Immature natural killer cell (primary cell): ENCODE measurements around the gene KSR1. TPM values are rescaled to one million over a fixed set of nuclear protein-coding genes. Genes with fewer than 3 reads are reported as not detected.

Experiments used
- DNase-seq, 3 donors: peaks; one replicate each; pipeline ENCODE4 v3.0.0; 2022; ENCODE audit warnings: mixed read lengths in 1 of 3
- H3K27ac Mint-ChIP-seq, 6 donors: one replicate each; pipeline ENCODE4 v1.8.0; 2020; ENCODE audit warnings: mixed read lengths in 6 of 6, mild to moderate bottlenecking in 5 of 6, inconsistent platforms in 4 of 6, moderate library complexity in 3 of 6
- H3K27me3 Mint-ChIP-seq, 3 donors: one replicate each; pipeline ENCODE4 v1.8.0; 2020 to 2021; ENCODE audit warnings: low read depth in 3 of 3, mild to moderate bottlenecking in 3 of 3, mixed read lengths in 3 of 3, moderate library complexity in 3 of 3, inconsistent platforms in 1 of 3
- H3K36me3 Mint-ChIP-seq, 3 donors: one replicate each; pipeline ENCODE4 v1.8.0; 2020; ENCODE audit warnings: mixed read lengths in 3 of 3, inconsistent platforms in 2 of 3, mild to moderate bottlenecking in 2 of 3
- H3K4me1 Mint-ChIP-seq, 2 donors: one replicate each; pipeline ENCODE4 v1.8.0; 2020; ENCODE audit warnings: inconsistent platforms in 2 of 2, mild to moderate bottlenecking in 2 of 2, mixed read lengths in 2 of 2, moderate library complexity in 1 of 2
- H3K4me3 Mint-ChIP-seq, 5 donors: one replicate each; pipeline ENCODE4 v1.8.0; 2020; ENCODE audit warnings: mild to moderate bottlenecking in 5 of 5, mixed read lengths in 5 of 5, inconsistent platforms in 3 of 5, moderate library complexity in 3 of 5
- H3K9me3 Mint-ChIP-seq, 6 donors: one replicate each; pipeline ENCODE4 v1.8.0; 2020; ENCODE audit warnings: mild to moderate bottlenecking in 6 of 6, mixed read lengths in 6 of 6, inconsistent platforms in 4 of 6, moderate library complexity in 3 of 6
- polyA plus RNA-seq, 3 donors: library from polyadenylated mRNA; unstranded; fragments of 300-500 nt; fragmentation: Illumina TruSeq; gene quantifications; one replicate each; pipeline ENCODE4 v1.2.3, GENCODE V29; 2021

KSR1 gene
- polyA plus RNA-seq, 3 donors from 2014 or later = 1.8 to 5.6 (median 2.6) TPM

DNA sequence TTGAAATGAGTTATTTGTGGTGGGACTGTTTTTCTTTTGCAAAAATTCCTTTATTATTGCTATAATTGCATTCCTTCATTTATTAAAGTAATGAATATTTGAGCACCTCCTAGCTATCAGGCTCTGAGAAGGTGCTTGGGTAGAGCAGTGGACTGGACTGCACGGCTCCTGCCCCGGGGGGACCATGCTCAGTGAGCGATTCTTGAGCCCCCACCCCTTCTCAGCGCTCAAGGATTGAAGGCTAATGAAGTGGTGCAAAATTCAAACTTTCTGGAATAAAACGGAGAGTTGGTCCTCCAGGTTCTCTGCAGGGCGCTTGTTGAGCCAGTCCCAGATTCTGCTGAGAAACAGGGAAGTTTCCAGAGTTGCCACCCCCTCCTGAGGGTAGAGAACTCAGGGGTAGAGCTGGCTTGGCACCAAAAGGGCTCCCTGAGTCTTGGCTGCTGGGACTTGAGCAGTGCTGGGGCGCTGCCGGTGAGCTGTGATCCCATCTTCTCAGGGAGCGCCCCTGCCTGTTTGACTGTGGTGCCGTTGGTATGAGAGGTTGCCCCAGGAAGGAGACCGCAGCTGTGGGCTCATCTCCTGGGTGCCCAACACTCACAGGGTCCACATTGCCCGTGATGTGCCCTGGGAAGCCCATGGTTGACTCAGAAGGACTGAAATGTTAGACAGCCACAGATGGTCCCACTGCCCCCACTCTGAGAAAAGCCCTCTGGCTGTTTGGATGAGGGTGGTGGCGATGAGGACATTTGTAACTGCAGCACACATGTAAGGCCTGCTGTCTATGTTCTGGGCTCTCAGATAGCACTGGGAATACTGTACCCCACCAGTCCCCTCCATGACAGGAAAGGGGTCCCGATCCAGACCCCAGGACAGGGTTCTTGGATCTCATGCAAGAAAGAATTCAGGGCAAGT lies 20.0 kb downstream of the KSR1 start:
- peak overlapping the region; percentile 91 to 97 (median 96) for H3K27ac Mint-ChIP-seq
- H3K9me3 Mint-ChIP-seq = no peaks in the 10 kb centered on the region
- DNase-seq = no peak
- H3K27me3 Mint-ChIP-seq = peaks cover 0 to 3% (median 3%) of the 10 kb centered on the region in 3 donors
- peaks cover 83 to 89% of the 10 kb centered on the region in 2 donors for H3K4me1 Mint-ChIP-seq
- no peaks in the 10 kb centered on the region for H3K36me3 Mint-ChIP-seq
- peak overlapping the region in 3 of 5 donors; percentile 54 to 68 (median 58) for H3K4me3 Mint-ChIP-seq

DNA sequence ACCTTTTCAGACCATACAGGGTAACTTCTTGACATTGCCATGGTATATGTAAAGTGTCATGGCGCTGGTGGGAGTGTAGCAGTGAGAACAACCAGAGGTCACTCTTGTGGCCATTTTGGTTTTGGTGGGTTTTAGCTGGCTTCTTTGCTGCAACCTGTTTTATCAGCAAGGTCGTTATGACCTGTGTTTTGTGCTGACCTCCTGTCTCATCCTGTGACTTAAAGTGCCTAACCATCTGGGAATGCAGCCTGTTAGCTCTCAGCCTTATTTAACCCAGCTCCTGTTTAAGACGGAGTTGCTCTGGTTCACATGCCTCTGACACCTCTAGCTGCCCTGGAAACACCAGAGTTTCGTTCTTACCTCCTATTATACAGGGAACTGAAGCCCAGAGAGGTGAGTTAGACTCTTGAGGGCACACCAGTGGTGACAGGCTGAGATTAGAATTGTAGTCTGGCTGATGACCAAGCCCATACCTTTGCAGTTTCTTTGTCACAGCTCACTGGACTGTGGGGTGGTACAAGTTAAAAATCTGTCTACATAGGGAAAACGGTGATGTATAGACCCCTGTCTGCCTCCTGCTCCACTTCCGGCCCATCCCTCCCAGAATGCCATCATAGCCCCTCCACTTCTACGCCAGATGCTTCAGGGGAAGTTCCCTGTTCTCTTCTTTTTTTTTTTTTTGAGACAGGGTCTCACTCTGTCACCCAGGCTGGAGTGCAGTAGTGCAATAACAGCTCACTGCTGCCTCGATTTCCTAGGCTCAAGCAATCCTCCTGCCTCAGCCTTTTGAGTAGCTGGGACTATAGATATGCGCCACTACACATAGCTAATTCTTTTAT lies 21.0 kb downstream of the KSR1 start:
- Mint-ChIP-seq H3K27me3 (peaks cover 0 to 3% (median 3%) of the 10 kb centered on the region in 3 donors), H3K27ac (peak overlapping the region; percentile 48 to 71 (median 57)), H3K9me3 (no peaks in the 10 kb centered on the region), H3K36me3 (no peaks in the 10 kb centered on the region), H3K4me1 (peaks cover 83 to 89% of the 10 kb centered on the region in 2 donors), H3K4me3 (peak overlapping the region in 1 of 5 donors; percentile 29)
- DNase-seq = no peak

DNA sequence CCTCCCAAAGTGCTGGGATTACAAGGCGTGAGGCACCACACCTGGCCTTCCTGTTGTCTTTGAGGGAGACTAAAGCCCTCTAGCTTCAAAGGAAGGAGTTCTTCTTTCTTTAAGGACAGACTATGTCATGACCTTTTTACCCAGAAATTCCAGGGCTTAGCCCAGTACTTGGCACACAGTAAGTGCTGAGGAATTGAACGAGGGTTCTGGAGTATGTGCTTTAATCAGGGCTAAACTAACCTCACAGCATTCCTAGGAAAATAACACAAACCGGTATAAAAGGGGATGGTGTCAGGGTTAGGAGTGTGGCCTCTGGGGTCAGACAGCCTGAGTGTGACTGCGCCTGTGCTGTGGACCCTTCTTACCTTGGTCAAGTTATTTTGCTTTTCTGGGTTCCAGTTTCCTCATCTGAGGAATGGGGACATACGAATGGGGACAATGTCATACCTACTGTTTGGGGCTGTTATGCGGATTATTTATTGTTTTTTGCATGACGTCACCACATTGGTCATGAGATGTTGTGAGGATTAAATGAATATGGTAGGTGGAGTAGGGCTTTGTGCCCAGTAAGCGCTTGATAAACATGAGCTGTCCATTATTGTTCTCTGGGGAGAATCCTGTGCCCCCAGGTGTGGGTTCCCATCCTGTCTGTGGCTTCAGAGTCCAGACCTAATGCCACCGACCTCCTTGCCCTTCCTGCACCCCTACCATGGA lies 21.9 kb downstream of the KSR1 start:
- H3K9me3 Mint-ChIP-seq = no peaks in the 10 kb centered on the region
- H3K4me1 Mint-ChIP-seq = peaks cover 78 to 87% of the 10 kb centered on the region in 2 donors
- peaks cover 0 to 3% (median 3%) of the 10 kb centered on the region in 3 donors for H3K27me3 Mint-ChIP-seq
- H3K36me3 Mint-ChIP-seq = no peaks in the 10 kb centered on the region
- H3K4me3 Mint-ChIP-seq = no peak overlapping the region
- H3K27ac Mint-ChIP-seq = peak overlapping the region in 2 of 6 donors; percentile 58 to 68
- DNase-seq = no peak

GRCh38 chr17:27478901-27479538 lies 22.8 kb downstream of the KSR1 start:
- peaks cover 71 to 78% of the 10 kb centered on the region in 2 donors for H3K4me1 Mint-ChIP-seq
- H3K4me3 Mint-ChIP-seq = no peak overlapping the region
- no peaks in the 10 kb centered on the region for H3K9me3 Mint-ChIP-seq
- H3K36me3 Mint-ChIP-seq = no peaks in the 10 kb centered on the region
- peak overlapping the region in 4 of 6 donors; percentile 16 to 93 (median 55) for H3K27ac Mint-ChIP-seq
- peaks cover 0 to 3% (median 0%) of the 10 kb centered on the region in 3 donors for H3K27me3 Mint-ChIP-seq
- DNase-seq = no peak

DNA sequence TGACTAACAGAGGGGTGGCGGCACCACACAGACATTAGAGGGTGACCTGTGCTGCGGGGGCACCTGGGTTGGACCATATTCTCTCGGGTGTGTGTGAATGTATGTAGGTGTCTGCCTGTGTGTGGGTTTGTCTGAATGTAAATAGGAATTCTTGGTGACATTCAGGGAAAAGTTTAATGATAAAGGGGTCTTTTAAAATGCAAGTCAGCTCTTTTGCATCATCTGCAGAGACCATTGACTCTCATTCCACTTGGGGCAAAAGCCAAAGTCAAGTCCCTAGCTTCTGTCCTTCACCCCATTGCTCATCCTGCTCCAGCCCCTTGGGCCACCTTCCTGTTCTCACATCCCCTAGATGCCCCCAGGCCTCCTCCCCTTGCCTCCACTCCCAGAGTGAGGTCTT lies 23.6 kb downstream of the KSR1 start:
- no peaks in the 10 kb centered on the region for H3K9me3 Mint-ChIP-seq
- peaks cover 0 to 3% (median 0%) of the 10 kb centered on the region in 3 donors for H3K27me3 Mint-ChIP-seq
- peak overlapping the region in 1 of 5 donors; percentile 2 for H3K4me3 Mint-ChIP-seq
- H3K27ac Mint-ChIP-seq = peak overlapping the region in 5 of 6 donors; percentile 6 to 93 (median 76)
- peaks cover 63 to 70% of the 10 kb centered on the region in 2 donors for H3K4me1 Mint-ChIP-seq
- no peaks in the 10 kb centered on the region for H3K36me3 Mint-ChIP-seq
- no peak for DNase-seq

DNA sequence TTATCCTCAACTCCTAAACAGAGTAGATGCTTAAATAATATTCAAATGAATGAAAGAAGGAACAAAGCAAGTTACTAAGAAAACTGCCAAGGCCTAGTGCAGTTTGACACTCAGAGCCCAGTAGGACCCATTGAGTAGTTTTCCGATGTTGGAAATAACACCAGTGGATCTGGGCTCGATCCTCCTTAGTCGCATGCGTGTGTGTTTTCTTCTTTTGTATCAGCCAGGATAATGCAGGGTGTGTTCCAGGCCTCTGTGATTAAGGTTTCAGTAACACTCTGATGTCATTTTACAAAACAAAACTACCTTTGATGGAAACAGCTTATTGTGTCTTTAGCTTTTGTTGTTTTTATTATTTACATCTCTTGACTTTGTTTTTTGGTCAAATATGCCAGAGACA lies 24.5 kb downstream of the KSR1 start:
- H3K36me3 Mint-ChIP-seq = no peaks in the 10 kb centered on the region
- H3K27me3 Mint-ChIP-seq = peaks cover 0 to 4% (median 0%) of the 10 kb centered on the region in 3 donors
- peaks cover 54 to 61% of the 10 kb centered on the region in 2 donors for H3K4me1 Mint-ChIP-seq
- DNase-seq = no peak
- H3K27ac Mint-ChIP-seq = peak overlapping the region; percentile 28 to 93 (median 64)
- H3K9me3 Mint-ChIP-seq = no peaks in the 10 kb centered on the region
- H3K4me3 Mint-ChIP-seq = peak overlapping the region in 2 of 5 donors; percentile 61 to 65

- Mint-ChIP-seq H3K27me3 (peaks cover 0 to 4% (median 0%) of the 10 kb centered on the region in 3 donors), H3K36me3 (no peaks in the 10 kb centered on the region), H3K27ac (peak overlapping the region; percentile 76 to 93 (median 87)), H3K4me1 (peaks cover 51 to 56% of the 10 kb centered on the region in 2 donors), H3K9me3 (no peaks in the 10 kb centered on the region), H3K4me3 (peak overlapping the region; percentile 35 to 65 (median 59))
- peak; percentile 53 to 67 (median 66) for DNase-seq
These were observed 25.1 kb downstream of the KSR1 start for GRCh38 chr17:27481327-27481726.

GRCh38 chr17:27485125-27485524 lies 28.9 kb downstream of the KSR1 start:
- Mint-ChIP-seq H3K9me3 (no peaks in the 10 kb centered on the region), H3K27me3 (peaks cover 0 to 2% (median 0%) of the 10 kb centered on the region in 3 donors), H3K36me3 (peaks cover 0 to 4% (median 0%) of the 10 kb centered on the region in 3 donors), H3K27ac (no peak overlapping the region), H3K4me3 (no peak overlapping the region), H3K4me1 (peaks cover 23 to 40% of the 10 kb centered on the region in 2 donors)
- no peak for DNase-seq

DNA sequence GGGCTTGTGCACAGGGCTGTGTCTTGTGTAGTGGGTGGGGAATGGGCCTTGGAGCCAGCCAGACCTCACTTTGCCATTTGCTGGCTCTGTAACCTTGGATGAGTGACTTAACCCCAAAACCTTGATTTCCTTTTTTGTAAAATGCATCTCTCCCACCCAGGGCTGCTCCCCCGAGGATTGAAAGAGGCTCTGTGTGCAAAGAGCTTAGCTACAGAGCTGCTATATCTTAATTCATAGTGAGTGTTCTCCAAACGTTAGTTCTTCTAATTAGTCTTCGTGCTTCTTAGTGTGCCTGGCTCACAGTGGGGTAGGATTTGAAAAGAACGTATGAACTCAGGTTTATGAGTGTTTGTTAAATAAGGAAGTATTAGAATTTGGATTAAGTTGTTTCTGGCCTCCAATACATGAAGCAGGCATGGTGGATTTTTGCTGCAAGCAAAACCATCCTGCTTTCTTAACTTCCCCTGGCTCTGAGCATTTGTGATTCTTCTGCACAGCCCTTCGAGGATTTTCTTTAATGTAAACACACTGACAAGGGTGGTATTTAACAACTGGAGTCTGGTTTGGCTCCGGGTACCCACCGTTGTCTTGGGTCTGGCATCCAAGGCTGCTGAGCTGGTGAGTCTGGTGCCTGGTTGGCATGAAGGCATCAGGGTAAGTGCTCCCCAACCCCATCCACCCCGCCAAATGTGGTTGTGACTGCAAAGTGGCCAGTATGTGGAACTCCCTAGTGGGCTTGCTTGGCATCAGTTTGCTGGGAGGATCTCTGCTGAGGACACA lies 29.7 kb downstream of the KSR1 start:
- DNase-seq = no peak
- peak overlapping the region in 1 of 6 donors; percentile 64 for H3K27ac Mint-ChIP-seq
- H3K27me3 Mint-ChIP-seq = peaks cover 0 to 2% (median 0%) of the 10 kb centered on the region in 3 donors
- H3K9me3 Mint-ChIP-seq = no peaks in the 10 kb centered on the region
- H3K36me3 Mint-ChIP-seq = peaks cover 0 to 4% (median 0%) of the 10 kb centered on the region in 3 donors
- H3K4me1 Mint-ChIP-seq = peaks cover 19 to 40% of the 10 kb centered on the region in 2 donors
- no peak overlapping the region for H3K4me3 Mint-ChIP-seq

- Mint-ChIP-seq H3K4me1 (peaks cover 20 to 40% of the 10 kb centered on the region in 2 donors), H3K27ac (no peak overlapping the region), H3K27me3 (peaks cover 0 to 2% (median 0%) of the 10 kb centered on the region in 3 donors), H3K9me3 (no peaks in the 10 kb centered on the region), H3K36me3 (peaks cover 0 to 4% (median 0%) of the 10 kb centered on the region in 3 donors), H3K4me3 (no peak overlapping the region)
- no peak for DNase-seq
These were observed 30.5 kb downstream of the KSR1 start for GRCh38 chr17:27486741-27487140.

- peaks cover 0 to 2% (median 0%) of the 10 kb centered on the region in 3 donors for H3K27me3 Mint-ChIP-seq
- no peaks in the 10 kb centered on the region for H3K9me3 Mint-ChIP-seq
- peak overlapping the region in 1 of 6 donors; percentile 43 for H3K27ac Mint-ChIP-seq
- peaks cover 0 to 4% (median 0%) of the 10 kb centered on the region in 3 donors for H3K36me3 Mint-ChIP-seq
- peaks cover 16 to 43% of the 10 kb centered on the region in 2 donors for H3K4me1 Mint-ChIP-seq
- DNase-seq = no peak
- H3K4me3 Mint-ChIP-seq = no peak overlapping the region
These were observed 32.0 kb downstream of the KSR1 start for GRCh38 chr17:27488231-27488630.
